Fibroblast of mammary gland (primary cell): ENCODE data around the gene GP1BA.

Experiments
- DNase-seq: peaks from one replicate; pipeline ENCODE4 v3.0.0-alpha.2; 2010; ENCODE audit warnings: low read depth
- H3K4me3 ChIP-seq: 2 replicates; pipeline ENCODE4 v1.5.1; 2011; ENCODE audit warnings: low read depth, mild to moderate bottlenecking, low read length, moderate library complexity; ENCODE audit not compliant: control insufficient read depth
- CTCF ChIP-seq: conservative IDR thresholded peaks from 2 replicates; pipeline ENCODE4 v1.5.1; 2011; ENCODE audit warnings: low read depth, low read length, inconsistent platforms; ENCODE audit not compliant: control insufficient read depth, insufficient read depth

Gene GP1BA

DNA sequence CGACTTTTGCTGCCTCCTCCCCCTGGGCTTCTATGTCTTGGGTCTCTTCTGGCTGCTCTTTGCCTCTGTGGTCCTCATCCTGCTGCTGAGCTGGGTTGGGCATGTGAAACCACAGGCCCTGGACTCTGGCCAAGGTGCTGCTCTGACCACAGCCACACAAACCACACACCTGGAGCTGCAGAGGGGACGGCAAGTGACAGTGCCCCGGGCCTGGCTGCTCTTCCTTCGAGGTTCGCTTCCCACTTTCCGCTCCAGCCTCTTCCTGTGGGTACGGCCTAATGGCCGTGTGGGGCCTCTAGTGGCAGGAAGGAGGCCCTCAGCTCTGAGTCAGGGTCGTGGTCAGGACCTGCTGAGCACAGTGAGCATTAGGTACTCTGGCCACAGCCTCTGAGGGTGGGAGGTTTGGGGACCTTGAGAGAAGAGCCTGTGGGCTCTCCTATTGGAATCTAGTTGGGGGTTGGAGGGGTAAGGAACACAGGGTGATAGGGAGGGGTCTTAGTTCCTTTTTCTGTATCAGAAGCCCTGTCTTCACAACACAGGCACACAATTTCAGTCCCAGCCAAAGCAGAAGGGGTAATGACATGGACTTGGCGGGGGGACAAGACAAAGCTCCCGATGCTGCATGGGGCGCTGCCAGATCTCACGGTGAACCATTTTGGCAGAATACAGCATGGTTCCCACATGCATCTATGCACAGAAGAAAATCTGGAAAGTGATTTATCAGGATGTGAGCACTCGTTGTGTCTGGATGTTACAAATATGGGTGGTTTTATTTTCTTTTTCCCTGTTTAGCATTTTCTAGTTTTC lies 2.3 kb downstream of the GP1BA start:
- TF ChIP-seq CTCF: peak; percentile 47
- no peak overlapping the region for H3K4me3 ChIP-seq
- peak; percentile 55 for DNase-seq

DNA sequence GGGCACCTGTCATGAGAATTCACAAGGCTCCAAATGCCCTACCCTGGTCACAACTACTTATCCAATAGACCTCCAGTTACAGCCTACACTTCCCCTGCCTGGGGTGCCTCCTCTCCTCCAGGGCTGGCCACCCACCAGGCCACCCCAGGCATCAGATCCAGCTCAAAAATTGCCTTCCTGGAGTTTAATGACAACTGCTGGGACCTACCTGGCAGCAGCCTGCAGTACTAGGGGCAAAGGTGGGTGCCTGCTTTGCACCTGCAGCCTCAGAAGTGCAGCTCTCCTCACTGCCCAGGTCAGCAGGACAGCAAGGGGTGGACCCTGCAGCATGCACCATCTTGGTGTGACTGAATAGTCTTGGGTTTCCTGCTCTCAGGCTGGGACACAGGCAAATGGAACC lies 3.6 kb downstream of the GP1BA start:
- DNase-seq: no peak
- H3K4me3 ChIP-seq: no peak overlapping the region
- TF ChIP-seq CTCF: no peak

DNA sequence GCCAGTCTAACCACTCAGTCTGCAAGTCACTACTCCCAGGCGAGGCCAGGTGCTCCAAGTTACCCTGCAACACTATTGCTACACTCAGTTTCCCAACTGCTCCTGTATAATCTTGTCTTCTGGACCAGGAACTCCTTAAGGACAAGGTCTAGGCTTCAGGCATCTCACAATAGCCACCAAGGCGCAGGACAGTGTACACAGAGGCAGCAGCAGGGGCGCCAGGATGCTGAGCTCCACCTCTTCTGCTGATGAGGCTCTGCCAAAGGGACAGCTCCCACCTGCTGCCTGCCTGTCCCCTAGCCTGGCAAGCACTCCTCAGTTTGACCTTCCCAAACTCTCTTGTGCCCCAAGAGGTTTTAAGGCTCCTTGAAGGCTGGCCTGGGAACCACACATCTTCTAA lies 4.4 kb downstream of the GP1BA start:
- no peak for TF ChIP-seq CTCF
- H3K4me3 ChIP-seq: no peak overlapping the region
- DNase-seq: no peak

DNA sequence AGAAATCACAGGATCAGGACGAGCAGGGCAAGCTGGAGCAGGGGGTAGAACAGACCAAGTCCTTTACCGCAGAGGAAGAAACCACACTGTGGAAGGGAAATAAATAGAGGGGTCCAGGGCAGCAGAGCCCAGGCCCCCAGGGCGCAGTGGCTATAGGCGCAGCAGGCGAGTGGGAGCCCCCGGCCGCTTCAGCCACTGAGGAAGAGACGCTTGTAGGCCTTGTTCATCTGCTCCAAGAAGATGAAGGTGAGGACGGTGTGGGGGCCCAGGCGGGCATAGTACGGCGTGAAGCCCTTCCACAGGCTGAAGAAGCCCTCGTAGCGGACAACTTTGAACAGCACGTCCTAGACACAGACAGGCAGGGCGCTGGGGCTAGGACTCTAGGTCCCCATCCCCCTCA lies 5.5 kb downstream of the GP1BA start:
- no peak overlapping the region for H3K4me3 ChIP-seq
- no peak for TF ChIP-seq CTCF
- no peak for DNase-seq

- H3K4me3 ChIP-seq: no peak overlapping the region
- TF ChIP-seq CTCF: no peak
- no peak for DNase-seq
Measured at GRCh38 chr17:4938069-4938491, 6.0 kb downstream of the GP1BA start.

DNA sequence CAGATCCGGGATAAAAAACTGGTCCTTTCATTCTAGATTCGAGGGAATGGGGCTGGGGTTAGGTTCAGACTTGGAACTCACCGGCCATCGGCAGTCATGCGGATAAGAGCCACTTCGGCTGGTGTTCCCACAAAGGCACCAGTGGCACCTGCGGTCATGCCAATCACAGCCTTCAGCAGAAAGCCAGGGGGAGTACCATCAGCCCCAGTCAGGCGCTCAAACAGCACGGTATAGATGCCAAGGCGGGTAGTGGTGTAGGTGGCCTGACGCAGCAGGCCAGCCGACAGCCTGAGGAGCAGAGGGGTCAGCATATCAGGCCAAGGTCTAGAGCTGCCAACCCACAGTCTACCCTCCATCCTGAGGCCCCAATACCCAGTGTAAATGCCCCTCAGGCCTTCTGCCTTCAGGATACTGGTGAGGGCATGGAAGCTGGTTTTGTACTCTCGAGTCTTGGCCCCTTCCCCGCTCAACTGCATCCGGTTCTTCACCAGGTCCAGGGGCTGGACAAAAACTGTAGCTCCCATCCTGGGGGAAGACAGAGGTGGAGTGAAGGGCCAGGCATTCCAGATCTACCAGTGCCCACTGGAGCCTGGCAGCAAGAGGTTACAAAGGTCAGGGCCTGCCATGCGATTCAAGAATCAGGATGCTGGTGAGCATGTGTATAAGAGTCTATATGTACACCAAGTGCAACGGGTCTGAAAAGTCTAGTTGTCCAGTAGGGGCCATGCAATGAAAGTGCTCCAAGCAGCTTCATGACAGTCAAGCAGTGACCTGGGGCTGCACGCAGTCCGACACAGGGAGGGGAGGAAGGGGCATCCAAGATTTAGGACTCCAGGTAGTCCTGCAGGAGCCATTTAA lies 6.8 kb downstream of the GP1BA start:
- no peak for TF ChIP-seq CTCF
- DNase-seq: no peak
- H3K4me3 ChIP-seq: peak overlapping the region; percentile 94
